IMR-90 (cell line): ENCODE results near the gene SVBP. TPM values are rescaled to one million over a fixed set of nuclear protein-coding genes. Genes with fewer than 3 reads are reported as not detected.

Source experiments
- ATAC-seq: fragments of 200-7000 bp; cut with Tn5 transposase; 2 replicates; pipeline ENCODE4 v1.9.1; 2020; ENCODE audit warnings: low read depth, mild to moderate bottlenecking, moderate library complexity
- BruUV-seq: library from RNA; stranded (reverse); fragments of 400-500 nt; replicated peaks from 2 replicates; lab custom pipeline; 2021; lab: Mats Ljungman, UMichigan
- CTCF ChIA-PET: fragments of 300-600 bp; formaldehyde crosslinking; extraction: SDS; loops from one replicate; lab custom pipeline; 2021; ENCODE audit warnings: antibody characterized with exemption; lab: Yijun Ruan, JAX
- POLR2A ChIA-PET: fragments of 300-600 bp; sonication (Branson Sonifier 250); formaldehyde crosslinking; loops from one replicate; lab custom pipeline; 2022; ENCODE audit warnings: antibody characterized with exemption; ENCODE audit not compliant: unreplicated experiment; lab: Charles Lee
- DNase-seq: peaks from one replicate; pipeline ENCODE4 v3.0.0; 2013
- H2AFZ ChIP-seq: replicated peaks from 2 replicates; pipeline ENCODE3; 2013; ENCODE audit warnings: low read length, mild to moderate bottlenecking; ENCODE audit not compliant: poor library complexity
- H2AK5ac ChIP-seq: 2 replicates; pipeline ENCODE4 v1.6.1; 2013; ENCODE audit warnings: low read depth, low read length, inconsistent platforms
- H2AK9ac ChIP-seq: replicated peaks from 2 replicates; pipeline ENCODE3; 2013; ENCODE audit warnings: mild to moderate bottlenecking, low read depth, low read length, moderate library complexity; ENCODE audit not compliant: poor library complexity
- H2BK120ac ChIP-seq: 2 replicates; pipeline ENCODE4 v1.6.1; 2013; ENCODE audit warnings: low read depth, low read length, inconsistent platforms
- H2BK15ac ChIP-seq: 3 replicates; pipeline ENCODE4 v1.6.1; 2013; ENCODE audit warnings: low read depth, low read length, inconsistent platforms
- H2BK20ac ChIP-seq: 2 replicates; pipeline ENCODE4 v1.6.1; 2013; ENCODE audit warnings: low read depth, mild to moderate bottlenecking, inconsistent platforms, low read length, moderate library complexity
- H2BK5ac ChIP-seq: 2 replicates; pipeline ENCODE4 v1.6.1; 2013; ENCODE audit warnings: mild to moderate bottlenecking, low read depth, low read length, inconsistent platforms; ENCODE audit not compliant: poor library complexity, severe bottlenecking
- H3K14ac ChIP-seq: replicated peaks from 2 replicates; pipeline ENCODE4 v1.6.1; 2013; ENCODE audit warnings: low read depth, low read length, inconsistent platforms
- H3K18ac ChIP-seq: 2 replicates; pipeline ENCODE4 v1.6.1; 2013; ENCODE audit warnings: low read depth, low read length, control low read depth
- H3K23ac ChIP-seq: 2 replicates; pipeline ENCODE4 v1.6.1; 2013; ENCODE audit warnings: low read depth, low read length, inconsistent platforms
- H3K27ac ChIP-seq: 2 replicates; pipeline ENCODE4 v1.5.1; 2013; ENCODE audit warnings: mild to moderate bottlenecking, control low read depth, low read length; ENCODE audit not compliant: insufficient read depth
- H3K27me3 ChIP-seq: 2 replicates; pipeline ENCODE4 v1.6.1; 2013; ENCODE audit warnings: low read length; ENCODE audit not compliant: control insufficient read depth, insufficient read depth
- H3K36me3 ChIP-seq: 2 replicates; pipeline ENCODE4 v1.6.1; 2013; ENCODE audit warnings: low read length, mixed read lengths; ENCODE audit not compliant: control insufficient read depth, insufficient read depth
- H3K4ac ChIP-seq: 2 replicates; pipeline ENCODE4 v1.6.1; 2013; ENCODE audit warnings: low read depth, low read length, inconsistent platforms
- H3K4me1 ChIP-seq: 2 replicates; pipeline ENCODE4 v1.6.1; 2013; ENCODE audit warnings: low read length, mixed read lengths; ENCODE audit not compliant: control insufficient read depth, insufficient read depth
- H3K4me2 ChIP-seq: 2 replicates; pipeline ENCODE4 v1.6.1; 2013; ENCODE audit warnings: low read depth, mild to moderate bottlenecking, control low read depth, low read length, moderate library complexity
- H3K4me3 ChIP-seq: 2 replicates; pipeline ENCODE4 v1.5.1; 2013; ENCODE audit warnings: low read depth, mild to moderate bottlenecking, control low read depth, low read length, moderate library complexity; ENCODE audit not compliant: insufficient read depth
- H3K56ac ChIP-seq: 2 replicates; pipeline ENCODE4 v1.6.1; 2013; ENCODE audit warnings: low read length, inconsistent platforms; ENCODE audit not compliant: insufficient read depth; ENCODE audit errors: extremely low read depth
- H3K79me1 ChIP-seq, 2 experiments: 2 replicates each; pipeline ENCODE4 v1.6.1; 2013; ENCODE audit warnings: low read length in 2 of 2, inconsistent platforms in 1 of 2, low read depth in 1 of 2
- H3K9ac ChIP-seq: 2 replicates; pipeline ENCODE4 v1.6.1; 2013; ENCODE audit warnings: low read depth, low read length, control low read depth
- H3K9me1 ChIP-seq: 2 replicates; pipeline ENCODE4 v1.6.1; 2013; ENCODE audit warnings: low read length, inconsistent platforms; ENCODE audit not compliant: insufficient read depth
- H3K9me3 ChIP-seq: 2 replicates; pipeline ENCODE4 v1.6.1; 2013; ENCODE audit warnings: low read length; ENCODE audit not compliant: control insufficient read depth, insufficient read depth
- H4K20me1 ChIP-seq: 2 replicates; pipeline ENCODE4 v1.6.1; 2013; ENCODE audit warnings: low read length, inconsistent platforms; ENCODE audit not compliant: insufficient read depth
- H4K5ac ChIP-seq: 2 replicates; pipeline ENCODE4 v1.6.1; 2013; ENCODE audit warnings: mild to moderate bottlenecking, low read depth, low read length, control low read depth
- H4K8ac ChIP-seq, 2 experiments: 2 replicates each; pipeline ENCODE4 v1.6.1; 2013; ENCODE audit warnings: low read depth in 2 of 2, low read length in 2 of 2, control low read depth in 1 of 2, inconsistent platforms in 1 of 2
- H4K91ac ChIP-seq: 2 replicates; pipeline ENCODE4 v1.6.1; 2013; ENCODE audit warnings: low read depth, low read length, inconsistent platforms; ENCODE audit not compliant: insufficient read depth
- BHLHE40 ChIP-seq: fragments of 150-350 bp; IDR thresholded peaks from 2 replicates; pipeline ENCODE4 v1.6.1; 2016; ENCODE audit warnings: mild to moderate bottlenecking, low read depth, low read length
- CEBPB ChIP-seq: IDR thresholded peaks from 2 replicates; pipeline ENCODE4 v1.6.1; 2012; ENCODE audit warnings: low read depth, low read length, improper control_type of control experiment
- CHD1 ChIP-seq: IDR thresholded peaks from 2 replicates; pipeline ENCODE4 v1.6.1; 2012; ENCODE audit warnings: low read depth, low read length, improper control_type of control experiment
- CTCF ChIP-seq: conservative IDR thresholded peaks from 2 replicates; pipeline ENCODE4 v1.5.1; 2012; ENCODE audit warnings: mild to moderate bottlenecking, low read depth, low read length, improper control_type of control experiment
- ELK1 ChIP-seq: fragments of 150-350 bp; IDR thresholded peaks from 2 replicates; pipeline ENCODE4 v1.6.1; 2016; ENCODE audit warnings: low read depth, mild to moderate bottlenecking, low read length, moderate library complexity, borderline replicate concordance
- FOS ChIP-seq: fragments of 150-350 bp; IDR thresholded peaks from 2 replicates; pipeline ENCODE4 v1.6.1; 2016; ENCODE audit warnings: low read depth, low read length
- MAFK ChIP-seq: IDR thresholded peaks from 2 replicates; pipeline ENCODE4 v1.6.1; 2012; ENCODE audit warnings: low read depth, low read length, improper control_type of control experiment
- MAZ ChIP-seq: IDR thresholded peaks from 2 replicates; pipeline ENCODE4 v1.6.1; 2012; ENCODE audit warnings: low read depth, mild to moderate bottlenecking, low read length, improper control_type of control experiment, moderate library complexity, borderline replicate concordance
- MXI1 ChIP-seq: IDR thresholded peaks from 2 replicates; pipeline ENCODE4 v1.6.1; 2012; ENCODE audit warnings: low read depth, mild to moderate bottlenecking, low read length, moderate library complexity, borderline replicate concordance
- NFE2L2 ChIP-seq: fragments of 150-350 bp; IDR thresholded peaks from 2 replicates; pipeline ENCODE4 v1.6.1; 2016; ENCODE audit warnings: low read depth, mild to moderate bottlenecking, low read length
- POLR2A ChIP-seq: IDR thresholded peaks from 2 replicates; pipeline ENCODE4 v1.6.1; 2012; ENCODE audit warnings: mild to moderate bottlenecking, low read depth, low read length
- RAD21 ChIP-seq: IDR thresholded peaks from 2 replicates; pipeline ENCODE4 v1.6.1; 2012; ENCODE audit warnings: low read length, improper control_type of control experiment
- RCOR1 ChIP-seq: IDR thresholded peaks from 2 replicates; pipeline ENCODE4 v1.6.1; 2012; ENCODE audit warnings: mild to moderate bottlenecking, low read length, improper control_type of control experiment; ENCODE audit not compliant: insufficient replicate concordance
- RFX5 ChIP-seq: IDR thresholded peaks from 2 replicates; pipeline ENCODE4 v1.8.0; 2012; ENCODE audit warnings: low read depth, mild to moderate bottlenecking, low read length, moderate library complexity
- SMC3 ChIP-seq: fragments of 150-350 bp; IDR thresholded peaks from 2 replicates; pipeline ENCODE4 v1.6.1; 2016; ENCODE audit warnings: low read depth, mild to moderate bottlenecking, antibody characterized with exemption, low read length, moderate library complexity
- USF2 ChIP-seq: fragments of 150-350 bp; IDR thresholded peaks from 2 replicates; pipeline ENCODE4 v1.6.1; 2017; ENCODE audit warnings: mild to moderate bottlenecking, antibody characterized with exemption, low read length, low read depth
- WGBS, 2 experiments: methylation state at CpG; one replicate each; pipeline versions ENCODE4 v1.1.5 to v1.1.7; 2013; ENCODE audit warnings: missing lambda C conversion rate in 2 of 2; ENCODE audit not compliant: insufficient read length in 1 of 2; ENCODE audit errors: extremely low coverage in 2 of 2; 5-methylcytosine and 5-hydroxymethylcytosine counted together
- dilution Hi-C: fragments of 300-500 bp; cut with HindIII; formaldehyde crosslinking; loops from one replicate; pipeline ENCODE4 v1.14.3; 2018; ENCODE audit warnings: low sequenced_read_pairs; ENCODE audit not compliant: unreplicated experiment
- in situ Hi-C: fragments of 300-500 bp; cut with MboI; formaldehyde crosslinking; loops from 3 replicates; pipeline ENCODE4 v1.14.3; 2019; ENCODE audit warnings: low sequenced_read_pairs, inconsistent platforms, mixed read lengths
- intact Hi-C: fragments of 100-400 bp; cut with micrococcal nuclease; formaldehyde crosslinking; loops from 2 replicates; pipeline ENCODE4 v1.10.0; 2022
- polyA plus RNA-seq, 3 experiments: library from polyadenylated mRNA; depleted of rRNA; stranded (reverse); fragments of >200 nt; gene quantifications; 2 replicates each; pipeline ENCODE4 v1.2.3, GENCODE V29; 2012; ENCODE audit warnings: low replicate concordance in 1 of 3
- total RNA-seq: library from RNA; depleted of rRNA; stranded (reverse); fragments of >200 nt; gene quantifications from 2 replicates; pipeline ENCODE4 v1.2.3, GENCODE V29; 2012

Gene SVBP
- total and polyA plus RNA-seq, 2 of the 4 experiments (the other 2 are of a cell fraction), result 9.7 to 11.5 TPM

GRCh38 chr1:42834803-42835202, 17.6 kb upstream of the SVBP start:
- intact Hi-C loops, result no loop called here
- no peak overlapping the region for H2AK9ac ChIP-seq
- no peak overlapping the region for H2BK5ac ChIP-seq
- H3K14ac ChIP-seq, result no peak overlapping the region
- in situ Hi-C loops, result no loop called here
- ChIA-PET CTCF (no interaction called here), POLR2A (no interaction called here)
- no CpG with 5 or more reads among the region's 5 CpGs for WGBS, 2 experiments
- no peak overlapping the region for H3K23ac ChIP-seq
- dilution Hi-C loops, result no loop called here
- no peak overlapping the region for H4K8ac ChIP-seq
- no peaks in the 10 kb centered on the region for H3K27me3 ChIP-seq
- no peak overlapping the region for H4K91ac ChIP-seq
- H3K9me3 ChIP-seq, result no peaks in the 10 kb centered on the region
- no peak overlapping the region for H2BK15ac ChIP-seq
- no peak overlapping the region for H3K27ac ChIP-seq
- no peak overlapping the region for H2AK5ac ChIP-seq
- no peaks in the 10 kb centered on the region for H4K20me1 ChIP-seq
- H3K9me1 ChIP-seq, result peaks cover 6% of the 10 kb centered on the region
- ATAC-seq, result no peak
- no peak overlapping the region for H3K4me2 ChIP-seq
- no peak overlapping the region for H4K5ac ChIP-seq
- no peak for TF ChIP-seq RAD21
- no peak for TF ChIP-seq CHD1
- TF ChIP-seq RFX5, result no peak
- no peak for TF ChIP-seq CTCF
- no peak for TF ChIP-seq FOS
- TF ChIP-seq CEBPB, result no peak
- no peak for TF ChIP-seq MXI1
- no peak for TF ChIP-seq MAFK
- no peak for TF ChIP-seq USF2
- no peak for TF ChIP-seq NFE2L2
- no peak for TF ChIP-seq SMC3
- no peak for TF ChIP-seq BHLHE40
- TF ChIP-seq RCOR1, result no peak
- no peak for TF ChIP-seq POLR2A
- TF ChIP-seq MAZ, result no peak
- no peak for TF ChIP-seq ELK1
- no peak overlapping the region for H3K9ac ChIP-seq
- DNase-seq, result no peak
- H3K4ac ChIP-seq, result no peak overlapping the region
- BruUV-seq, result no TSS peak
- no peaks in the 10 kb centered on the region for H3K4me1 ChIP-seq
- no peak overlapping the region for H2BK20ac ChIP-seq
- no peak overlapping the region for H3K18ac ChIP-seq
- H3K36me3 ChIP-seq, result peaks cover 12% of the 10 kb centered on the region
- H3K4me3 ChIP-seq, result no peak overlapping the region
- H3K56ac ChIP-seq, result no peak overlapping the region
- H2BK120ac ChIP-seq, result no peak overlapping the region
- no peaks in the 10 kb centered on the region for H3K79me1 ChIP-seq
- H2AFZ ChIP-seq, result no peak overlapping the region
